ENCODE measurements around the gene DIPK2B.

DNA sequence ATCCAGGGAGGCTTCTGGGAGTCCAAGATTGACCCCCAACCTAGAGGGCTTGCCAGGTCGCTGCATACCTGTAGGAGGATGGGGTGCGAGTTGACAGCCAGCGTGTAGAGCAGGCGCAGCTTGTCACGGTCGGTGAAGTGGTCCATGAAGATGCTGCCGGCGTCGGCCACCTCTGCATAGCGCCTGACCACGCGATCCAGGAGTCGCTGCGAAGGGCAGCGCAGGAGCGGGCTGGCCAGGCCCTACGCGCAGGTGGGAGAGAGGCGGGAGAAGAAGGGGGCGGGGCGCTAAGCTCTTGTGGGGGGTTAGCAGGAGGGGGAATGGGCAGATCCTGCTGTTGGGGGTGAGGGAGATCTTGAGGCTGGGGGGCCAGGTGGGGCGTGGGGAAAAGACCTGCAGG lies 43.0 kb downstream of the DIPK2B start:
- TF ChIP-seq NR2F2 (IDR thresholded peaks at IDR 0.05) (no peak), SP1 (IDR thresholded peaks at IDR 0.05) (no peak), JUND (IDR thresholded peaks at IDR 0.05) (no peak), TAF1 (conservative IDR thresholded peaks at IDR 0.05) (no peak), GABPA (IDR thresholded peaks at IDR 0.05 in 1 of 2, conservative IDR thresholded peaks at IDR 0.05 in 1 of 2) (no peak), RXRA (IDR thresholded peaks at IDR 0.05) (no peak), EGR1 (IDR thresholded peaks at IDR 0.05; ENCODE audit: low read depth in 2 of 2) (no peak), RAD21 (IDR thresholded peaks at IDR 0.05) (no peak)
- TF ChIP-seq, protein P1, sequence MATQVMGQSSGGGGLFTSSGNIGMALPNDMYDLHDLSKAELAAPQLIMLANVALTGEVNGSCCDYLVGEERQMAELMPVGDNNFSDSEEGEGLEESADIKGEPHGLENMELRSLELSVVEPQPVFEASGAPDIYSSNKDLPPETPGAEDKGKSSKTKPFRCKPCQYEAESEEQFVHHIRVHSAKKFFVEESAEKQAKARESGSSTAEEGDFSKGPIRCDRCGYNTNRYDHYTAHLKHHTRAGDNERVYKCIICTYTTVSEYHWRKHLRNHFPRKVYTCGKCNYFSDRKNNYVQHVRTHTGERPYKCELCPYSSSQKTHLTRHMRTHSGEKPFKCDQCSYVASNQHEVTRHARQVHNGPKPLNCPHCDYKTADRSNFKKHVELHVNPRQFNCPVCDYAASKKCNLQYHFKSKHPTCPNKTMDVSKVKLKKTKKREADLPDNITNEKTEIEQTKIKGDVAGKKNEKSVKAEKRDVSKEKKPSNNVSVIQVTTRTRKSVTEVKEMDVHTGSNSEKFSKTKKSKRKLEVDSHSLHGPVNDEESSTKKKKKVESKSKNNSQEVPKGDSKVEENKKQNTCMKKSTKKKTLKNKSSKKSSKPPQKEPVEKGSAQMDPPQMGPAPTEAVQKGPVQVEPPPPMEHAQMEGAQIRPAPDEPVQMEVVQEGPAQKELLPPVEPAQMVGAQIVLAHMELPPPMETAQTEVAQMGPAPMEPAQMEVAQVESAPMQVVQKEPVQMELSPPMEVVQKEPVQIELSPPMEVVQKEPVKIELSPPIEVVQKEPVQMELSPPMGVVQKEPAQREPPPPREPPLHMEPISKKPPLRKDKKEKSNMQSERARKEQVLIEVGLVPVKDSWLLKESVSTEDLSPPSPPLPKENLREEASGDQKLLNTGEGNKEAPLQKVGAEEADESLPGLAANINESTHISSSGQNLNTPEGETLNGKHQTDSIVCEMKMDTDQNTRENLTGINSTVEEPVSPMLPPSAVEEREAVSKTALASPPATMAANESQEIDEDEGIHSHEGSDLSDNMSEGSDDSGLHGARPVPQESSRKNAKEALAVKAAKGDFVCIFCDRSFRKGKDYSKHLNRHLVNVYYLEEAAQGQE (IDR thresholded peaks at IDR 0.05) = no peak
- TF ChIP-seq, protein P2, sequence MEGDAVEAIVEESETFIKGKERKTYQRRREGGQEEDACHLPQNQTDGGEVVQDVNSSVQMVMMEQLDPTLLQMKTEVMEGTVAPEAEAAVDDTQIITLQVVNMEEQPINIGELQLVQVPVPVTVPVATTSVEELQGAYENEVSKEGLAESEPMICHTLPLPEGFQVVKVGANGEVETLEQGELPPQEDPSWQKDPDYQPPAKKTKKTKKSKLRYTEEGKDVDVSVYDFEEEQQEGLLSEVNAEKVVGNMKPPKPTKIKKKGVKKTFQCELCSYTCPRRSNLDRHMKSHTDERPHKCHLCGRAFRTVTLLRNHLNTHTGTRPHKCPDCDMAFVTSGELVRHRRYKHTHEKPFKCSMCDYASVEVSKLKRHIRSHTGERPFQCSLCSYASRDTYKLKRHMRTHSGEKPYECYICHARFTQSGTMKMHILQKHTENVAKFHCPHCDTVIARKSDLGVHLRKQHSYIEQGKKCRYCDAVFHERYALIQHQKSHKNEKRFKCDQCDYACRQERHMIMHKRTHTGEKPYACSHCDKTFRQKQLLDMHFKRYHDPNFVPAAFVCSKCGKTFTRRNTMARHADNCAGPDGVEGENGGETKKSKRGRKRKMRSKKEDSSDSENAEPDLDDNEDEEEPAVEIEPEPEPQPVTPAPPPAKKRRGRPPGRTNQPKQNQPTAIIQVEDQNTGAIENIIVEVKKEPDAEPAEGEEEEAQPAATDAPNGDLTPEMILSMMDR (IDR thresholded peaks at IDR 0.05; ENCODE audit: low read depth, low read length, missing input control) = no peak
- TF ChIP-seq, protein P3, sequence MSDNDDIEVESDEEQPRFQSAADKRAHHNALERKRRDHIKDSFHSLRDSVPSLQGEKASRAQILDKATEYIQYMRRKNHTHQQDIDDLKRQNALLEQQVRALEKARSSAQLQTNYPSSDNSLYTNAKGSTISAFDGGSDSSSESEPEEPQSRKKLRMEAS (IDR thresholded peaks at IDR 0.05) = no peak
- TF ChIP-seq, protein P4, sequence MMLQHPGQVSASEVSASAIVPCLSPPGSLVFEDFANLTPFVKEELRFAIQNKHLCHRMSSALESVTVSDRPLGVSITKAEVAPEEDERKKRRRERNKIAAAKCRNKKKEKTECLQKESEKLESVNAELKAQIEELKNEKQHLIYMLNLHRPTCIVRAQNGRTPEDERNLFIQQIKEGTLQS (IDR thresholded peaks at IDR 0.05) = no peak
